Measurements from ENCODE around the gene PIP4K2C. TPM values are rescaled to one million over a fixed set of nuclear protein-coding genes. Genes with fewer than 3 reads are reported as not detected.
A peak's percentile ranks its signal among the peaks of the same experiment; 100 is the strongest.

Gene PIP4K2C
- 42.5 and 54.0 TPM in 2 replicates for total RNA-seq (2014; rRNA removed; shearing (Covaris generic))

DNA sequence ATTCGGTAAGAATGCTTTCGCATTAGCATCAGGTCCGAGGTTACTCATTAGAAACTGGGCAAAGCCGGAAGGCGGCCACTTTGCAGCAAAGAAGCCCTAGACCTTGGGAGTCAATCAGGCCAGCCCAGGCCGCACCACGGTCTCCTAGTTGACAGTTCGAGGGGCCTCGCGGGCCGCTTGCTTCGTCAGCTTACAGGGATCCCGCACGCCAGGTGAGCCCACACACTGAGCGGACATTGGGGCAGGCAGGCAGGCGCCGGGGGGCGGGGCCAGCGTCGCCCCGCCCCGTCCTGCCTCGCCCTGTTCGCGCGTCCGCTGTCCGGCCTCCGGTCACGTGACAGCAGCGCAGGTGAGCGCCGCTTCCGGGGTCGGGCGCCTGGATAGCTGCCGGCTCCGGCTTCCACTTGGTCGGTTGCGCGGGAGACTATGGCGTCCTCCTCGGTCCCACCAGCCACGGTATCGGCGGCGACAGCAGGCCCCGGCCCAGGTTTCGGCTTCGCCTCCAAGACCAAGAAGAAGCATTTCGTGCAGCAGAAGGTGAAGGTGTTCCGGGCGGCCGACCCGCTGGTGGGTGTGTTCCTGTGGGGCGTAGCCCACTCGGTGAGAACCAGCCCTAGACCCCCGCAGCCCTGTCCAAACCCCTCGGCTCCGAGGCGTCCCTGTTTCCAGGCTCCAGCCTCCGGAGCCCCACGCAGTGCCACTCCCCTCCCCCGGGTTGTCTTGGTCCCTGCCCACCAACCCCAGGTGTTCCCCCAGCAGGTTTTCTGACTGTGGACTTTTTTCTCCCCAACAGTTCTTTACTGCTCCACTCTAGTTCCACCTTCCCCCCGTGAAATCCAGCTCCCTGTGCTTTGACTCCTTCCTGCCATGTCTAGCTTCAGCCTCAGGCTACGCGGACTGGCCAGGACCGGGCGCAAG lies at the start of gene PIP4K2C:
TSS of gene PIP4K2C (plus strand) at position 329 of the 918 bp plus-strand sequence. CDS start at position 427, 98 bp downstream.
- peak; percentile 62 for DNase-seq (ENCODE audit: low spot score)

DNA sequence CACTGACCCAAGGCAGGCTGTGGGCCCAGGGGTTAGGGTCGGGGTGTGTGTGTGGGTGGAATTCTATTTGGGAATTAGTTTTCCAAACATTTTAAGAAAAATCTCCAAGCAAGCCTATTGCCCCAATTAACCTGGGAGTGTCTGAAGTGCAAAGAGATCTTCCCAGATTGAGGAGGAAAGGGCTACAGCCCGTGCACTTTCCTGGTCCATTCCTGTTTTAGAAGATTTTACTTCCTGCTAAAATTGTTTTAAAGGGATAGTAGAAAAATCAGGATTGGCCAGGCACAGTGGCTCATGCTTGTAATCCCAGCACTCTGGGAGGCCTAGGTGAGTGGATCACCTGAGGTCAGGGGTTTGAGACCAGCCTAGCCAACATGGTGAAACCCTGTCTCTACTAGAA lies 49.3 kb upstream of the PIP4K2C start:
- DNase-seq (ENCODE audit: low spot score) = no peak

DNA sequence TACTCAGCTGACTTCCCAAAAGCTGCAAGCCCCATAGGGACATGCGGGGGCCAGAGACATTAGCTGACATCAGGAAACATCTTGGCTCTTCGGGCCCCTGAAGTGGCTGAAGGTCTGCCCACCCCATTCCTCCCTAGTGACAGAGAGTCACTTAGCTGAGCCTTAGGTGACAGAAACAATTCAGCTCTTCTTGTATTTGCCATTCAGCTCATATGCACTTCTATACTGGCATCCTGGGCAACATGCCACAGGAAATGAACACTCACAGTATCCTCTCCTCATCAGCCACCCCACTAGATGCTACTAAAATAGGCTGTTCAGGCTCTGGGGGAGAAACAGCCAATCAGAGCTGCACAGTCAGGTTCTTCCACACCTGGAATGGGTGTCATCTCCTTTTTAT lies 47.4 kb upstream of the PIP4K2C start:
- DNase-seq (ENCODE audit: low spot score) = peak; percentile 20

DNA sequence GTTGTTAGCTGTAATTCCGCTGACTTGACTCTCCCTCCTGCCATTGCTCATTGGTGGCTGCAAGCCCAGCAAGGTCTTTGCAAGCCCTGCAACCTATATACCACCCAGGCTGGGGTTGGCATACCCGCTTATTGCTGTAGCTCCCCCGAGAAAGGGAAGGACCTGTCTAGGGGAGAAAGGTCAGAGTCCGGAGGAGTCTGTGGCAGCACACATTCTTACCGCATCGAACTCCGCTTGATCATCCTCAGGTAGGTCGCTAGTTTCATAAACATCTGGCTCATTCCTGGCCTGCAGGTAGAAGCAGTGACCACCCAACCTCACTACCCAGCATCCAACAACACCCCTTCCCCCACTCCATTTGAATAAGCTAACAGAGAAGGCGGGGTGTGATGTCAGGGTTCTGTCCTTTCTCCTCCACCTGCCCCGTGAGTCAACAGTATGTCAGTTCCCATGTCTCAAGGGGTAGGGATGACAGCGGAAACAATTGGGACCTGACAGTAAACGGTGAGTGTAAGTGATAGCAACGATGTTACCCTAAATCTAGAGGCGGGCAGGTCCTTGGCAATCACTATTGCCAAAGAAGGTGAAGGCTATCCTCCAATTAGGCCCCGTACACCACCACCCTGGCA lies 45.1 kb upstream of the PIP4K2C start:
- peak; percentile 30 for DNase-seq (ENCODE audit: low spot score)

DNA sequence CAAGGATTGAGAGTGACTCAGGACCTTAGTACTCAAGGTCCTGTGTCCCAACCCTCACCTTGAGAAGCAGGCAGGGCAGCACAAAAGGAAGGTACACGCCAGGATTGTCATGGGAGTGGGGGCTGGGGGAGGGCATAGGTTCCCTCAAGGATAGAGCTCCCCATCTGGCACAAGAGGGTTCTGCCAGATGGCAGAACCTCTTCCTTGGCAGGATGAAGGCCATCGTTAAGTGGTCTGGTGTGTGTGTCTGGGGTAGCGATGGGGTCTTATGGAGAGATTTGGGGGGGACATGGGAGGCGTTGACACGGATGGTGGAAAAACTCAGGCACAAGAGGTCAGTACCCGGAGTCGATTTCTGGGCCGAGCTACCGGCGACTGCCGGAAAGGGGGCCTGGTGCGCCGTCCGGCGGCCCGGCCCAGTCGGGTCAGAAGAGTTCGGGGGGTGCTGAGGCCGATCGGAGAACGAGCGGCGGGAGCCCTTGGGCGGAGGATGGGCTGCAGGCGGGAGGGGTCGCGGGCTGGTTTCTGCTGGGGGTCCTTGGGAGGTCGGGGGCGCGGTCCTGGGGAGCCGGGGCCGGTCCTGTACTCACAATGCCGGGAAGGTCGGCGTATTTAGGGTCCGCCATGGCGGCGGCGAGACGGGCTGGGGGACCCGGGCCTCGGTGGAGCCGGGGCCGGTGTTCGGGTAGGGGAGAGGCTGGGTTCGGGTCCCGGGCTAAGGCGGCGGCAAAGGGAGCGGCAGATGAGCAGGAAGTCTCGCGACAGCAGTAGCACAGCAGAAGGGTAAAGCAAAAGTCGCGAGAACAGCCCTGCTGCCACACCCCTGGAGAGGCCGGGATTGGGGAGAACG lies 44.3 kb upstream of the PIP4K2C start, which contains the start of gene DCTN2:
TSS of gene DCTN2 (minus strand) at position 755 of the 850 bp plus-strand sequence. CDS start at position 626, 129 bp downstream.
- peak; percentile 97 for DNase-seq (ENCODE audit: low spot score)

DNA sequence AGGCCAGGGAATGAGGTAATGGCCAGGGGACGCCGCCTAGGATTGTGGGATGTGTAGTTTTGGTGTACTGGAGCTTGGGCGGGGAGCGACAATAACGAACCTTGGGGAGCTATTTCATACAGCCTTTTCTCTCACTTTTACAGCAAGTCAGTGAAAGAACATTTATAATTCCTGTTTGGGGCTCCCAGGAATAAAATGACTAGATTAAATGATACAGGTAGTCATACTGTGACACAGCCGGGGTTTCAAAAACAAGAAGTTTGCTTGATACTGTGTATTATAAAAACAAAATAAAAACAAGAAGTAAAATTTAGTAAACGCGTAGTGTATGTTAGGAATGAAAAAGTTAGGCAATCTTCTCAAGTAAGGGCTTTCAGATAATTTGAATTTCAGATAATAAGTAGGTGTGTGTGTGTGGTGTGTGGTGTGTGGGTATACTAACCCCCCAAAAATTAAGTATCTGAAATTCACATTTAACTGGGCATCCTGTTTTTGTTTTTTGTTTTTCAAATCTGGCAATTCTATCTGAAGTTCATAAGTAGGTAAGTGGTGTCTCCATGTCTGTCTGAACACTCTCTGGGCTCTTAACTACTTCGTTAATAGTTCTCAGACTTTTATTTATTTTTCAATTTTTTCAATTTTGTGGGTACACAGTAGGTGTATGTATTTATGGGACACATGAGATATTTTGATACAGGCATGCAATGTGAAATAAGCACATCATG lies 43.5 kb upstream of the PIP4K2C start:
- DNase-seq (ENCODE audit: low spot score) = no peak

DNA sequence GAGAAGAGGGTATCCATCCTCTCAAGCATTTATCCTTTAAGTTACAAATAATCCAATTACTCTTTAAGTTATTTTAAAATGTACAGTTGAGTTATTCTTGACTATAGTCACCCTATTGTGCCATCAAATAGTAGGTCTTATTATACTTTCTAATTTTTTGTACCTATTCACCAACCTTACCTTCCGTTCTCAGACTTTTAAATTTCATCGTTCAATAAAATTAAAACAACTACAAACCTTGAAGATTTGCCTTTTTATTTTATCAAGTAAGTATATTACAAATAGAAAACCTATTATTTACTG lies 43.0 kb upstream of the PIP4K2C start:
- DNase-seq (ENCODE audit: low spot score) = no peak

DNA sequence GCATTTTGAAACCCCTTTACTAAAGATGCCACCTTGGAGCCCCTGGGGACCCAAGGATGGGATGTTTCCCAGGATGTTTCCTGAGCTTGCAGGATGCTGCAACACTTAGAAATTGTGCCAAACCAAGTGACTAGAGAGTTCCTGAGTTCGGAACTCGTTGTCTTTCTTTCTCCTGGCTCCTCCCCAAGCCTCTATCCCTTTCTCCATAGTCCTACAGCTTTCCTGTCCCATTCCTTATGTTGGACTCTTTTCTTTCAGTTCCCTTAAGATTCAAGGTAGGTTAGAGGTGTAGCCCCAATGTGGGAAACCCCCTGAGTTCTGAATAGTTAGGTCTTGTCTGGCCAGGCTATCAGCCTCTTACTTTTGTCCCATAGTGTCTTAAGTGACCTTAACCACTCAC lies 42.5 kb upstream of the PIP4K2C start:
- no peak for DNase-seq (ENCODE audit: low spot score)

DNA sequence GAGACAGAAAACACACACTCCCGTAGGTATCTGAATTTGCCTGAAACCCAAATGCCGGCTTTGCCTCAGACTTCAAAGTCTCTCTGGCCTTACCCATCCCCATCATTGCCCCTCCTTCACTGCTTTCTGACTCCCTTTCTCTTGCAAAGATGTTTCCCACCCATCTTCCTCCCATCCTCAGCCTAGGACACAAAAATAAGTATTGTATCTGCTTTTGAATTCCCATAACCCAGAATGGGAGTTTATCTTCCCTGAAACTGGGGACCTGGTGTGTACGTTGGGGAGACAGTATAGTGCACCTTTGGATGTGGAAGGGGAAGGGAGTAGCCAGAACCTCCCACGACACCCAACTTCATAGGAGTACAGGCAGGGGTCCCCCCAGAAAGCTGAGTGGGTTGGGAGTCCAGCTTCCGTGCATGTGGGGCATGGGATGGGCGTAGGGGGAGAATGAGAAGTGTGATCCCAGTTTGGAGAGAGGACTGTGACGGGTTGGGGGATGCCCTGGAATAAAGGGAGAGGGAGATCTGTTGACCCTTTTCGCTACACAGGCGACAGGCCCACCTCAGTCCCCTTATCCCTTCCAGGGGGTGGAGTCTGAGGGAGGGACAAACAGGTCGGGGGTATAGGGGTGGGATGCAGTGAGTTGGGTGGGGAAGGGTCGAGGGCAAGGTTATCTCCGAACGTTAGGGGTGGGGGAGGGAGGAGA lies 41.6 kb upstream of the PIP4K2C start:
- DNase-seq (ENCODE audit: low spot score) = no peak

DNA sequence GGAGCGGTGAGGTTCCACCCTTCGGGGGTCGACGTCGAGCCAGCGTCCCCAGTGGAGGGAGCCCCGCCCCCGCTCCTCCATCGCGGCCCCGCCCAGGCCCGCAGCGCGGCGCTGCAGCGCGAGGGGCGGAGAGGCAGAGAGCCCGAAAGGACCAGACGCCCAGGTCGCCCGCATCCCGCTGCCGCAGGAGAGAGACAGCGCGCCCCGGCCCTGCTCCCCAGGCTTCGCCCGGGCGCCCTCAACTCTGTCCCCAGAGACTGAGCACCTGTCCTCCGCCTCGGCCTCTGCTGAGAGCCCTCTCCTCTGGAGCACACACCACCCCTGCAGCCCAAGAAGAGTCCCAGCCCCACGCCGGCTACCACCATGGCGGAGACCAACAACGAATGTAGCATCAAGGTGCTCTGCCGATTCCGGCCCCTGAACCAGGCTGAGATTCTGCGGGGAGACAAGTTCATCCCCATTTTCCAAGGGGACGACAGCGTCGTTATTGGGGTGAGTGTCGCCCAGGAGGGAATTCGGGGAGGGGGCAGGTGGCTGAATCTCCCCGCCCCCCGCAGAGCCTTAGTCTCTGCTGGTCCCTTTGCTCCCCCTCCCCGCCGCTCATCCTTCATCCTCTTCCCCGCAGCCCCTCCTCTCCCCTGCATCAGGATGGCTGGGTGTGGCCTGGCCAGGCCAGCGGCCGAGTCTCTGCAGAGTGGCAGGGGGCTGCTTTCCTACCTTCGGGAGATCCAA lies 40.9 kb upstream of the PIP4K2C start, which contains the start of gene KIF5A:
TSS of gene KIF5A (plus strand) at position 136 of the 732 bp plus-strand sequence. CDS start at position 364, 228 bp downstream.
- DNase-seq (ENCODE audit: low spot score) = no peak

DNA sequence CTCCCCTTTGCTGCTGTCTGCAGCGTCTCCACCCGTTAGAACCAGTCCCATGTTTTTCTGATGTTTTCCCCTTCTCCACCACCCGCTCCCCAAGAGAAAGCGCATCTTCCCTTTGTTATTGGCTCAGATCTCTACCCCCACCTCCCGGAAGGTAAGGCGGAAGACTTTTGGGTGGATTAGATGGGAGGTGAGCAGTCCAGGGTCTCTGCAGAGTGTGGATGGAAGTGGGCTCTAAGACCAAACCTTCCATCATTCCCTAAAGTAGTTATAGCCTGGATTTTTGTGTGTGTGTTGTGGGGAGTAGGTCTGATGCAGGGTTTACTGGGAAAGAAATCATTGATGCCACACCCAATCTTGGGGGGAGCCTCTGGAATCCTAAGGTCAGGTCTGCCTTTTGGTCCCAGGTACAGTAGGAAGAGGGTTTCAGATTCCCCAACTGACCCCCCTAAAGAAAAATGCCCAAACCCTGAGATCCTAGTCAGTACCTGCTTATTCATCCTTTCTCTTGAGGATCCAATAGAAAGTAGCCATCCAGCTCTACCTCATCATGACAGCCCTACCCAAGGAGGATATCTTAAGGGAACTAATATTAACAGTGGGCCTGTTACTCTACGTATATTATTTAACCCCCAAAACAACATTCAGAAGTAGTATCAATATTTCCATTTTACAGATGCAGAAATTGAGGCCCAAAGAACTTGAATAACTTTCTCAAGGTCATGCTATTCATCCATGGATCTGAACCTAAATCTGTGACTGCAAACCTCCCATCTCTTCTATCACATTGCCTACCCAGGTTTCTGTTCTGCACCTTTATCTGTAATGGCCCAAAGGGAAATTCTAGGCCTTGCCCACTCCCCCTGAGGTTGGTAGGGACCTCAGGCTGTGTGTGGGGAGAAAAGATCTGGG lies 40.1 kb upstream of the PIP4K2C start:
- no peak for DNase-seq (ENCODE audit: low spot score)

DNA sequence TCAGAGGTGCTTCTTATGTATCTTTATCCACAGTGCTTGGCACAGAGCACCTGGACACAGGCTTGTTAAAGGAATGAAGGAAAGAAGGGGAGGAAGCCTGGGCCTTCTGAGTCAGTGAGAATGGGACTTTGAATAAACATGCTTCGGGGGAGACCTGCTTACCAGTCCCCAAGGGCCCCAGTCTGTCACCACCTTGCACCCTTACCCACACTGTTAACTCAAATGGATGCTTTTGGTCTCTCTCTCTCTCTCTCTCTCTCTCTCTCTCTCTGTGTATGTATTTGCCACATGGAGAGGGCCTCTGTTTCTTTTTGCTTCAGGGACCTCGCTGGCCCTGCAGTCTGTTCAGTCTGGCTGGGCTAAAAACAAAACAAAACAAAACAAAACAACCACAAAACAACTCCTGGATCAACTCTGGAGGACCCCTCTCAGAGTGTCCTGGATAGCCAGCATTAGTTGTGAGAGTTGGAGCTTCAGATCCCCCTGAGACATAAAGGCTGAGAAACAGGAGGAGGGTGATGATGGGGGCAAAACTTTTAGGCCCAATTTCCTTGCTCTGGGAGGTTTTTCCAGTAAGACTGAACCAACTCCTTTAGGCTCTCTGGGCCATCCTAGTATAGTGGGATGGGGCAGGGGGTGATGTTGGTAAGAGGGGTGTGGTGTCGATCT lies 39.2 kb upstream of the PIP4K2C start:
- no peak for DNase-seq (ENCODE audit: low spot score)

DNA sequence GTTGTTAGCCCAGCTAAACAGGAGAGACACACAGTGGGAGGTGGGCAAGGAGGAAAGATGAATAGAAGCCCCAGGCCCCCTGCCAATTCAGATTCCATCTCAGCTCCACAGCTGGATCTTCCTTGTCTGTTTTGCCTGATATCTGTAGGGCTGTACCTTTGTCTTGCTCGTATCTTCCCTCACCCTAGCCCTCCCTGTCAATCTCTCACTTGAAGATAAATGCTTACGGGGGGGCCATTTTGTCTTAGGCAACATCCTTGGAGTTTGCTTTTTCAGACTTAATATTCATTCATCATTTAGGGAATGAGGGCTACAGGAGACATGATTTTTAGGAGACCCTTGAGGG lies 38.7 kb upstream of the PIP4K2C start:
- DNase-seq (ENCODE audit: low spot score) = no peak

DNA sequence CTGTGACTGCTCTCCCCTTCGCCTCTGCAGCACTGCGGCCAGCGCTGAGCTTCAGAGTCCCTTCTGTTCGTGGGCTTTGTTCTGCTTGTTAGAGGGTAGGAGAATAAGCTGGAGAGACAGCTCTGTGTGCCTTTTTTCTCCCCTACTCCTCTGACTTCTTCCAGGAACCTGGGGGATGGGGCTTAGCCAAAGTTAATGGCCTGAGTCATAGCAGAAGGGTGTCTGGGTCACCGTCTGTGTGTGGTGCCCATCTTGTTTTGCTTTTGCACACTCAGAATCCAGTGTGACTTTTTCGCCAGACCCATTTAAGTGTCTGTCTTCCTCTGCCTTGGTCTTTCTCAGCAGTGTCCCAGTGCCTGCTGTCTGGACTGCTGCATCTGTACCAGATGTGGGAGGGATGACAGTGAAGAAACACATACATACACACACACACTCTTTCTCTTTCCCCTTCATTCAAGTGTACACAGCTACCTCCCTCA lies 38.1 kb upstream of the PIP4K2C start:
- DNase-seq (ENCODE audit: low spot score) = peak; percentile 28

DNA sequence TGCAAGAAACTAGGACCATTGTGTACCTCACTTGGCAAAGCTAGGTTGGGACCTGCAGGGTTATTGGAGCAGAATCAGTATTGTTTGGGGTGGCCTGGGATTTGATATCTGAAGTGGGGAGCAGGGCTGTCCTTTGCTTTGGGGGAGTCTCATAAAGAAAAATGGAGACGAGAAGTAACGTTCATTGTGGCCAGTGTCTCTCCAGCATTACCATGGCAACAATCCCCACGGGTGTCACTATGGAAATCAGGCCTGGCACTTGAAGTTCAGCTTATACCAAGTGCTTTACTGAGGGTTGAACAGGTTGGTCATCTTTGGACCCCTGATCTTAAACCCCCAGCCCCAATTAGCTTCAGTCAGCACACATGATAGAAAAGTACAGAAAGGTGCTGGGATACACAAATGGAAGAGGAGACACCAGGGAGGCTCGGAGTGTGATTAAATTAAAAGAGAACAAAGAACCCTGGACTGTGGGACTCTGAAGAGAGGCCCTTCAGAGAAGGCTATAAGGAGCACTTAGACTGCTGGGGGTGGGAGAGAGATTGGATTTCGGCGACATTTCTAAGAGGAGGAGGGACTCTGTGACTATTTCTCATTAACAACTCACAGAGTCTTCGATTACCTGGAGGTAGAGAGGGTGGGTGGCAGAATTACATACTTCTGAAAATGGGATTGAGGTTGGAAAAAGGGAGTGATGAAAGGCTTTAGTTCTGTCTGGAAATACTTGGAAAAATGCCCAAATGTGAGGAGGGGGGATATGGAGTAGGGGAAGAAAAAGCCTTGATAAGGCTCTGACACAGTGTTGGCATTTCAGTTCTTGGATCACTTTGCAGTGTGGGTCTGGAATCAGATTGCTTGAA lies 37.4 kb upstream of the PIP4K2C start:
- DNase-seq (ENCODE audit: low spot score) = no peak

DNA sequence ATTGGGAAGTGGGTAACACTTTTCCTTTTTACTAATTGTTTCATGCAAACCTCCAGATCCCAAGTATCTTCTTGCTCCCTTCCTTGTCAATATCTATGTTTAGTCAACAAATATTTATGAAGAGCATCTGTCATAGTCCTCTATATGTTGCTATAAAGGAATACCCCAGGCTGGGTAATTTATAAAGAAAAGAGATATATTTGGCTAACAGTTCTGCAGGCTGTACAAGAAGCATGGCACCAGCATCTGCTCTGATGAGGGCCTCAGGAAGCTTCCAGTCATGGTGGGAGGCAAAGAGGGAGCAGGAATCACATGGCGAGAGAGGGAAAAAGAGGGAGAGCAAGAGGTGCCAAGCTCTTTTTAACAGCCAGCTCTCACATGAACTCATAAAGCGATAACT lies 36.5 kb upstream of the PIP4K2C start:
- no peak for DNase-seq (ENCODE audit: low spot score)

DNA sequence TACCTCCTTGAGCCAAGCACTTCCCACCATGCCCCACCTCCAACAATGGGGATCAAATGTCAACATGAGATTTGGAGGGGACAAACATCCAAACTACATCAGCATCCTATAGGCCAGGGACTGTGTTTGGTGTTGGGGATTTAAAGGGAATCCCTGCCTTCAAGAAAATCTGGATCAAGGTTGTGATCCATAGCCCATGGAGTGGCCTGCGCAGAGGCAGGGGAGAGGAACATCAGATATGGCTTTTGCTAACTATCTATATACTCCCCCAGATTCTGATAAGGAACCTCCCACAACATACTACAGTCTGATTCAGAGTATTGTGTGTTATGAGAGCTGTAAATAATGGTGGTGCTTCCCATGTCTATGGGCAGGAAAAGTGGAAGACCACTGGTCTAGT lies 36.1 kb upstream of the PIP4K2C start:
- DNase-seq (ENCODE audit: low spot score) = no peak
